Measurements from ENCODE around the gene PIK3CG. TPM values are rescaled to one million over a fixed set of nuclear protein-coding genes. Genes with fewer than 3 reads are reported as not detected.

The PIK3CG gene
- total and polyA plus RNA-seq, 10 of the 15 experiments (the other 5 are each of a cell fraction or from before 2014, with no cell fraction given), result 0.79 to 7.6 (median 5.2) TPM

GRCh38 chr7:106915407-106915806 lies 50.3 kb downstream of the PIK3CG start (continued):
- TF ChIP-seq E4F1 (IDR thresholded peaks at IDR 0.05; ENCODE audit: borderline replicate concordance, partially characterized antibody) (no peak), RBBP5 (conservative IDR thresholded peaks at IDR 0.05) (no peak)

GRCh38 chr7:106915873-106916272 lies 50.8 kb downstream of the PIK3CG start:
- SMC1A ChIA-PET (ENCODE audit: uncharacterized antibody, unreplicated experiment), result interaction anchor here (1.3 to 2.3 kb wide), 3 partner anchors 22 to 112 kb away, joined by 4 to 8 read pairs (median 6); no protein-coding TSS in a partner anchor
- peaks cover 0 to 9% of the 10 kb centered on the region in 2 experiments; a peak in 3 of 4 replicates for H3K27me3 ChIP-seq (replicated peaks in 1 of 2; ENCODE audit: control insufficient read depth in 2 of 2, insufficient read depth in 2 of 2, low read length in 1 of 2)
- peaks cover 2% of the 10 kb centered on the region; the same call in 1 of the 2 replicates for H3K4me1 ChIP-seq (ENCODE audit: control insufficient read depth, insufficient read depth, low read length)
- in situ Hi-C loops (cut with MboI), result no loop called here
- H3K4me2 ChIP-seq (ENCODE audit: control insufficient read depth, insufficient read depth), result peak overlapping the region; percentile 20; the same call in 1 of the 2 replicates
- no peaks in the 10 kb centered on the region for H3K36me3 ChIP-seq (ENCODE audit: control insufficient read depth in 2 of 2, insufficient read depth in 2 of 2, low read length in 1 of 2)
- POLR2A ChIA-PET, result no interaction called here
- no peaks in the 10 kb centered on the region for H3K79me2 ChIP-seq (ENCODE audit: control insufficient read depth, insufficient read depth, low read length)
- no peak overlapping the region for H2AFZ ChIP-seq (ENCODE audit: control insufficient read depth, low read depth, low read length)
- peak; percentile 77 for FAIRE-seq
- H3K27ac ChIP-seq (ENCODE audit: control insufficient read depth, insufficient read depth), result no peak overlapping the region
- CTCF ChIA-PET, result interaction anchor here (1.2 kb wide), 1 partner anchor 211 kb away, joined by 4 read pairs; no protein-coding TSS in a partner anchor
- peak; percentile 99 for ATAC-seq
- no peaks in the 10 kb centered on the region for H4K20me1 ChIP-seq (ENCODE audit: control insufficient read depth, insufficient read depth)
- H3K9me3 ChIP-seq (replicated peaks; ENCODE audit: control insufficient read depth, insufficient read depth, low read length), result no peaks in the 10 kb centered on the region; the same call in 1 of the 3 replicates
- WGBS (ENCODE audit: insufficient coverage, insufficient replicate concordance, low lambda C conversion rate, missing lambda C conversion rate), result 0% methylated on average over 4 of the region's 4 CpGs
- no peak overlapping the region for H3K9ac ChIP-seq (ENCODE audit: control insufficient read depth, insufficient read depth, low read length)
- RAD21 ChIA-PET (ENCODE audit: unreplicated experiment), result no interaction called here
- DNase-seq (ENCODE audit: low read depth, low spot score), result peak; percentile 51
- no peak overlapping the region for H3K4me3 ChIP-seq
- intact Hi-C loops (cut with micrococcal nuclease; ENCODE audit: unreplicated experiment), result loop anchor here (1.0 kb wide), 1 partner anchor 45 kb away; no protein-coding TSS in a partner anchor
- BruUV-seq (replicated peaks), result no TSS peak
- peak in 1 of 2 experiments; percentile 23; a peak in 1 of 4 replicates for TF ChIP-seq EP300 (IDR thresholded peaks at IDR 0.05; ENCODE audit: borderline replicate concordance in 1 of 2, control insufficient read depth in 1 of 2, low read depth in 2 of 2, low read length in 2 of 2)
- no peak for TF ChIP-seq MLLT1 (IDR thresholded peaks at IDR 0.05)
- TF ChIP-seq HDAC6 (IDR thresholded peaks at IDR 0.05; ENCODE audit: unreplicated experiment), result no peak
- TF ChIP-seq MYC (IDR thresholded peaks at IDR 0.05; ENCODE audit: insufficient read depth, insufficient read length, insufficient replicate concordance, low read length, severe bottlenecking), result no peak
- TF ChIP-seq ATF2 (IDR thresholded peaks at IDR 0.05; ENCODE audit: low read length), result peak; percentile 78
- no peak for TF ChIP-seq IRF5 (IDR thresholded peaks at IDR 0.05; ENCODE audit: borderline replicate concordance)
- TF ChIP-seq CEBPB (IDR thresholded peaks at IDR 0.05; ENCODE audit: borderline replicate concordance in 1 of 2, low read depth in 2 of 2, low read length in 2 of 2), result no peak
- no peak for TF ChIP-seq RELB (IDR thresholded peaks at IDR 0.05; ENCODE audit: low read depth)
